ENCODE measurements around the gene DBP.

The DBP gene

GRCh38 chr19:48598996-48599700, 38.0 kb downstream of the DBP start:
- Histone ChIP-seq H3K9me3 (replicated peaks; ENCODE audit: low read length) (no peaks in the 10 kb centered on the region), H3K9ac (ENCODE audit: low read depth, low read length) (no peak overlapping the region), H3K4me3 (ENCODE audit: low read length) (no peak overlapping the region), H3K27me3 (ENCODE audit: control insufficient read depth, insufficient read depth, low read length) (peaks cover 7% of the 10 kb centered on the region), H3K4me2 (ENCODE audit: low read length) (no peak overlapping the region), H3K4me1 (ENCODE audit: control insufficient read depth, insufficient read depth, low read length) (no peaks in the 10 kb centered on the region), H3K36me3 (ENCODE audit: insufficient read depth, low read length) (no peaks in the 10 kb centered on the region)

- H3K4me3 ChIP-seq (ENCODE audit: low read length) = no peak overlapping the region
- H3K4me1 ChIP-seq (ENCODE audit: control insufficient read depth, insufficient read depth, low read length) = no peaks in the 10 kb centered on the region
- H3K27me3 ChIP-seq (ENCODE audit: control insufficient read depth, insufficient read depth, low read length) = peaks cover 7% of the 10 kb centered on the region
- no peaks in the 10 kb centered on the region for H3K36me3 ChIP-seq (ENCODE audit: insufficient read depth, low read length)
- H3K9me3 ChIP-seq (replicated peaks; ENCODE audit: low read length) = no peaks in the 10 kb centered on the region
- H3K4me2 ChIP-seq (ENCODE audit: low read length) = no peak overlapping the region
- H3K9ac ChIP-seq (ENCODE audit: low read depth, low read length) = no peak overlapping the region
Observed at GRCh38 chr19:48596679-48597465, 40.3 kb downstream of the DBP start.

GRCh38 chr19:48596237-48596636, 40.9 kb downstream of the DBP start:
- peaks cover 7% of the 10 kb centered on the region for H3K27me3 ChIP-seq (ENCODE audit: control insufficient read depth, insufficient read depth, low read length)
- no peak overlapping the region for H3K4me3 ChIP-seq (ENCODE audit: low read length)
- H3K4me1 ChIP-seq (ENCODE audit: control insufficient read depth, insufficient read depth, low read length) = no peaks in the 10 kb centered on the region
- H3K36me3 ChIP-seq (ENCODE audit: insufficient read depth, low read length) = no peaks in the 10 kb centered on the region
- no peak overlapping the region for H3K4me2 ChIP-seq (ENCODE audit: low read length)
- no peak overlapping the region for H3K9ac ChIP-seq (ENCODE audit: low read depth, low read length)
- no peaks in the 10 kb centered on the region for H3K9me3 ChIP-seq (replicated peaks; ENCODE audit: low read length)

- Histone ChIP-seq H3K36me3 (ENCODE audit: insufficient read depth, low read length) (no peaks in the 10 kb centered on the region), H3K9me3 (replicated peaks; ENCODE audit: low read length) (no peaks in the 10 kb centered on the region), H3K9ac (ENCODE audit: low read depth, low read length) (no peak overlapping the region)
Observed at GRCh38 chr19:48595833-48596232, 41.3 kb downstream of the DBP start.

GRCh38 chr19:48595171-48595570, 42.0 kb downstream of the DBP start:
- Histone ChIP-seq H3K9me3 (replicated peaks; ENCODE audit: low read length) (no peaks in the 10 kb centered on the region), H3K4me3 (ENCODE audit: low read length) (no peak overlapping the region)

More at GRCh38 chr19:48595833-48596232, 41.3 kb downstream of the DBP start:
- H3K4me2 ChIP-seq (ENCODE audit: low read length) = no peak overlapping the region
- H3K4me3 ChIP-seq (ENCODE audit: low read length) = no peak overlapping the region
- peaks cover 7% of the 10 kb centered on the region for H3K27me3 ChIP-seq (ENCODE audit: control insufficient read depth, insufficient read depth, low read length)
- H3K4me1 ChIP-seq (ENCODE audit: control insufficient read depth, insufficient read depth, low read length) = no peaks in the 10 kb centered on the region

GRCh38 chr19:48591021-48591420, 46.2 kb downstream of the DBP start:
- Histone ChIP-seq H3K36me3 (ENCODE audit: insufficient read depth, low read length) (no peaks in the 10 kb centered on the region), H3K4me1 (ENCODE audit: control insufficient read depth, insufficient read depth, low read length) (peaks cover 4% of the 10 kb centered on the region), H3K4me3 (ENCODE audit: low read length) (no peak overlapping the region), H3K9ac (ENCODE audit: low read depth, low read length) (no peak overlapping the region), H3K9me3 (replicated peaks; ENCODE audit: low read length) (no peaks in the 10 kb centered on the region), H3K27me3 (ENCODE audit: control insufficient read depth, insufficient read depth, low read length) (no peaks in the 10 kb centered on the region), H3K4me2 (ENCODE audit: low read length) (no peak overlapping the region)

More at GRCh38 chr19:48595171-48595570, 42.0 kb downstream of the DBP start:
- Histone ChIP-seq H3K9ac (ENCODE audit: low read depth, low read length) (no peak overlapping the region), H3K27me3 (ENCODE audit: control insufficient read depth, insufficient read depth, low read length) (peaks cover 7% of the 10 kb centered on the region), H3K4me1 (ENCODE audit: control insufficient read depth, insufficient read depth, low read length) (no peaks in the 10 kb centered on the region), H3K36me3 (ENCODE audit: insufficient read depth, low read length) (no peaks in the 10 kb centered on the region), H3K4me2 (ENCODE audit: low read length) (no peak overlapping the region)

- peak overlapping the region; percentile 73 for H3K4me2 ChIP-seq (ENCODE audit: low read length)
- no peaks in the 10 kb centered on the region for H3K36me3 ChIP-seq (ENCODE audit: insufficient read depth, low read length)
- H3K4me3 ChIP-seq (ENCODE audit: low read length) = peak overlapping the region; percentile 51
- no peaks in the 10 kb centered on the region for H3K27me3 ChIP-seq (ENCODE audit: control insufficient read depth, insufficient read depth, low read length)
- no peaks in the 10 kb centered on the region for H3K9me3 ChIP-seq (replicated peaks; ENCODE audit: low read length)
- H3K4me1 ChIP-seq (ENCODE audit: control insufficient read depth, insufficient read depth, low read length) = peaks cover 7% of the 10 kb centered on the region
- H3K9ac ChIP-seq (ENCODE audit: low read depth, low read length) = peak overlapping the region; percentile 3
Observed at GRCh38 chr19:48588670-48589401, 48.3 kb downstream of the DBP start.

GRCh38 chr19:48587387-48587786, 49.8 kb downstream of the DBP start:
- Histone ChIP-seq H3K4me2 (ENCODE audit: low read length) (no peak overlapping the region), H3K4me1 (ENCODE audit: control insufficient read depth, insufficient read depth, low read length) (peaks cover 7% of the 10 kb centered on the region), H3K27me3 (ENCODE audit: control insufficient read depth, insufficient read depth, low read length) (no peaks in the 10 kb centered on the region), H3K9ac (ENCODE audit: low read depth, low read length) (no peak overlapping the region), H3K4me3 (ENCODE audit: low read length) (no peak overlapping the region), H3K9me3 (replicated peaks; ENCODE audit: low read length) (no peaks in the 10 kb centered on the region), H3K36me3 (ENCODE audit: insufficient read depth, low read length) (no peaks in the 10 kb centered on the region)

GRCh38 chr19:48582168-48582567, 55.0 kb downstream of the DBP start:
- peaks cover 3% of the 10 kb centered on the region for H3K4me1 ChIP-seq (ENCODE audit: control insufficient read depth, insufficient read depth, low read length)
- no peaks in the 10 kb centered on the region for H3K9me3 ChIP-seq (replicated peaks; ENCODE audit: low read length)
- no peak overlapping the region for H3K4me3 ChIP-seq (ENCODE audit: low read length)
- no peak overlapping the region for H3K9ac ChIP-seq (ENCODE audit: low read depth, low read length)
- H3K27me3 ChIP-seq (ENCODE audit: control insufficient read depth, insufficient read depth, low read length) = no peaks in the 10 kb centered on the region
- H3K36me3 ChIP-seq (ENCODE audit: insufficient read depth, low read length) = no peaks in the 10 kb centered on the region
- no peak overlapping the region for H3K4me2 ChIP-seq (ENCODE audit: low read length)

Measured in skeletal muscle satellite cell (primary cell).